CD1c-positive myeloid dendritic cell (primary cell): Measurements from ENCODE around the gene JAM2.
A peak's percentile ranks its signal among the peaks of the same experiment; 100 is the strongest.
"Not testable (repeated sequence)": the region's sequence is repeated elsewhere in the genome, so short reads cannot be mapped to it uniquely, and the experiment has no call there.

Experiments
- DNase-seq: peaks from one replicate; pipeline ENCODE4 v3.0.0-alpha.2; 2016; ENCODE audit errors: extremely low spot score

The JAM2 gene

GRCh38 chr21:25646474-25646873, 7.4 kb downstream of the JAM2 start:
- no peak for DNase-seq

DNA sequence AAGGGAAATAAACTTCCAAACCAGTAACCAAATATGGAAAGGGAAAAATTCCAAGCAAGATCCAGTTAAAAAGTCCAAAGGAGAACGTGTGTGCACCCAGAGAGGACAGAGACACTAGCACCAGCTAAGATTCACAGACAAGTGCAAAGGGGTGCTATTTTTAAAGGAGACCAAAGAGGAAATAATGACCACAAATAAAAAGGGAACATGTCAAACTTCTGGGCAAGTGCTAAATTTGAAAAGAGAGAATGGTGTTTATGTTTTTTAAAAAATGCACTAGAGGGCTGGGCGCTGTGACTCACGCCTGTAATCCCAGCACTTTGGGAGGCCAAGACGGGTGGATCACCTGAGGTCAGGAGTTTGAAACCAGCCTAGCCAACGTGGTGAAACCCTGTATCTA, 8.6 kb downstream of the JAM2 start:
- DNase-seq: no peak

GRCh38 chr21:25649146-25649545, 10.1 kb downstream of the JAM2 start:
- DNase-seq: no peak

DNA sequence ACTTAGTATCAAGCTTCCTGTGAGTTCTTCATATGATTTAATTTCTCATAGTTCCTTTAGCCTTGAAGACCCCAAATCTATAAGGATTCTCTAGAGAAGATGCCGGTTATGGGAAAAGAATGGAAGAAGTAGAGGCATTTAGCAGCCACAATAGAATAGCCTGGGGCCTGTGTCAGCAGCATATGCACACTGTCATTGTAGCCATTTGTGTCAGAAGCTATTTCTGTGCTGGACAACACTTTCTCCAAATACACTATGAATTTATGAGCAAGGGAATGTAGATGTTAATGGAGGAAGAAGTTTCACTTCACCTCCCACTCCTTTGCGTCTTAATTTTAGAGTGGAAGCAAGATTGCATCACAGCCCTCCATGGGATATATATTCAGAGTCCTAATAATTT, 17.4 kb downstream of the JAM2 start:
- DNase-seq: no peak

DNA sequence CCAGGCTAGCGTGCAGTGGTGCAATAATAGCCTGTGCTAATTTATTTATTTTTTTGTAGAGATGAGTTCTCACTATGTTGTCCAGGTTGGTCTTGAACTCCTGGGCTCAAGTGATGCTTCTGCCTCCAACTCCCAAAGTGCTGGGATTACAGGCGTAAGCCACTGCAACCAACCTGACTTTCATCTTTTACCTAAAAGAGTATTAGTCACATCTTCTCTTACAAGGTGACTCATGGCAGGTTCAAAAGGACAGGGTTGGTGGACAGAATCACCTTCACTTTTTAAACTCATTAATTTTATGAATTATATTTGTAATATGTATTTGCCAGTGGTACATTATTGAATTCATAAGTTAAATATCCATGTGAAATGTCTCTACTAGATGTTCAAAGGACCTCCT, 18.1 kb downstream of the JAM2 start:
- no peak for DNase-seq

GRCh38 chr21:25658427-25659035, 19.5 kb downstream of the JAM2 start:
- no peak for DNase-seq

GRCh38 chr21:25660233-25660632, 21.2 kb downstream of the JAM2 start:
- DNase-seq: no peak

DNA sequence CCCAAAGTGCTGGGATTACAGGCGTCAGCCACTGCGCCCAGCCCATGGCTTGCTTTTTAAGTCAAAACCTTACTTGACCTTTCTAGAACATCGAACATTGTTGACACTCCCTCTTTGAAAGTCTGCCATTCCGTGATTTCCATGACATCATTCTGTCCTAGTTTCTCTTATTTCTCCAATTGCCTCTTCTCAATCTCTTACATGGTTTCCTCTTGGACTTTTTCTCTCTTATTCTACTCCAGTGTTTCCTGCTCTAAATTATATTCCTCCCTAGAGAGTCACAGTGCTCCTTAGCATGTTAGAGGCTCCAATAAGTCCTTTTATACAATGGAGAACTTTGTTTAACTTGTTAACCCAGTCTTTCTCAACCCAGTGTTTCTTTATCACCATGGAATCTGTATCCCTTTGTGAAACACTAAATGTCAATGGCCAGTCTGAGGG, 25.5 kb downstream of the JAM2 start:
- no peak for DNase-seq

DNA sequence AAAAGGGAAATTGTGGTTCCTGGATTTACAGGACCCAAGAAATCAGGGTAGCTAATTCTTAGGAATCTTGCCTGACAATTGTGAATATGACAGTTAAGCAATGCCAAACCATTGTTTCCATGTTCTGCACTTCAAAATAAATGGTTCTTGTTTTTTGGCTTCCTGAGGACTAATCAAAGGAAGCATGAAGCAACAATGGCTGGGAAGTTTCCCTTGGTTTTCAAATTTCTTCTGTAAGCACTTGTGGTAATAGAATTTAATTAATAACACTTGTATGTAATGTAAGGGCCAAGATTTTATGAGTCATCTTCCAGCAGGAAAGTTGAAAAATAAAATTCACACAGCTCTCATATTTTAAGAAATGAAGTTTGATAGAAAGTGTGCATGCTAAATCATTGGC, 31.7 kb downstream of the JAM2 start:
- no peak for DNase-seq

GRCh38 chr21:25676451-25676850, 37.4 kb downstream of the JAM2 start:
- no peak for DNase-seq

DNA sequence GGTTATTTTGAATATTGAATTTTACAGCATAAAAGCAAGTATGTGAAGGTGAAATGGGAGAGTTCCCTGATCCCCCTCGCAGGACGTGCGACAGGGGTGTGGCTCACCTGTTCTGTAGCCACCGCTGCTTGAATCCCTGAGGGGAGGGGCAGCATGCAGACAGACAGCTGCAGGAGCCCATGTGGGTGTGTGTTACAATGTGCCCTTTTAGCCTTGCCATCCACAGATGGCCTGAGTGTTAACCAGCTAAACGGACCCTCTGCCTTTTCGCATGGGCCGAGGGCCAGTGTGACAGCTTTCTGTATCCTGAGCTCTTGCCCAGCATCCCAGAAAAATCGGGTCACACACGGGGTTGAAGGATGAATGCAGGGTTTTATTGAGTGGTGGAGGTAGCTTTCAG, 43.3 kb downstream of the JAM2 start:
- no peak for DNase-seq

DNA sequence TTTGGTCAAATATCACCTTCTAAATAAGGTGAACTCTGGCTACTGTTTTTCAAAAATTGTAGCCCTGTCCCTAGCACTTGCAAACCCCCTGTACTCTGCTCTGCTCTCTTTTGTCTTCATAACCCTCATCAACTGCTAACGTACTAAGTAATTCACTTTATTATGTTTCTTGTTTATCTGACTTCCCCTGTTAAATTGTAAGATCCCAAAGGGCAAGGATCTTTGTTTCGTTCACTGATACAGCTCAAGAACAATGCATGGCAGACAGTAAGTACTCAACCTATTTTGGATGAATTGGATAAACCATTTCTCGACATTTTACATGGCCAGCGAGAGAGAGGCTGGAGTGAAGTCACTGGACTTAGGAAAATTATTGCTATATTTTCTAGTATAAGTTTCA, 48.7 kb downstream of the JAM2 start:
- no peak for DNase-seq

DNA sequence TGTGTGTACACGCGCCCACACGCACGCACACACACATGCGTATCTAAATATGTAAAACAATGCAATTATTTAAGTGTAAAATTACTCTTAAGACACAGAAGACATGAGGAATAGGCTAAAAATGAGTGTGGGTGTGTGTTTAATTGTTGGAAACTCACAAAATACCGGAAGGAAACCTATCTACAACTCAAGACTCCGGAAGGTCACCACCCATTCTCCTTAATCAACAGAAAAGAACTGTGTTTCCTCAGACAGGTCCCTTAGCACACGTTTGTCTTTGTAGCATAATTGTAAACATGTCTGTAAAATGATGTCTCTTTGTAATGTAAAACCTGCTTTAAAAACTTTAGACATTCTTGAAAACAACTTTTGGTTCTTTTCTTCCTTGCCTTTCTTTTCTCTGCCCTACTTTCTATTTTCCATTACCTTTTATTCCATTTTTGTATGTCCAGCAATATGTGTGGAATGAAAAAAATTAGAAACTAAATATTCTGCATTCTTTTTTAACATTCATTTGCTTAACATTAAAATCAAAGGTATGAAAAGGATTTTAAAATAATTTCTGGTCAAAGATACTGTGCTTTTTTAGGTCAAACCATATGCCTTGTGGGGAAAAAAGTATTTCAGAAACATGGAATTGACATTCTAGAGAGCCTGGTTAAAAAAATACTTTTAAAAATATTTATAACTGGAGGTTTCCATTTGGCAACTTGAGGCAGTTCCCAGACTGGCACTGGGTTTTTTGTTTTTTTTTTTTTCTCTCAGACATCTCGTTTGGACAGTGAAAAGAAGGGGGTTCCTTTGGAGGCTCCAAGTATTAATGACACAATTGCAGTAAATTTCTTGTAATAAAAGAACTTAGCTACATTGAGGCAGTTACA, 49.5 kb downstream of the JAM2 start:
- no peak for DNase-seq

DNA sequence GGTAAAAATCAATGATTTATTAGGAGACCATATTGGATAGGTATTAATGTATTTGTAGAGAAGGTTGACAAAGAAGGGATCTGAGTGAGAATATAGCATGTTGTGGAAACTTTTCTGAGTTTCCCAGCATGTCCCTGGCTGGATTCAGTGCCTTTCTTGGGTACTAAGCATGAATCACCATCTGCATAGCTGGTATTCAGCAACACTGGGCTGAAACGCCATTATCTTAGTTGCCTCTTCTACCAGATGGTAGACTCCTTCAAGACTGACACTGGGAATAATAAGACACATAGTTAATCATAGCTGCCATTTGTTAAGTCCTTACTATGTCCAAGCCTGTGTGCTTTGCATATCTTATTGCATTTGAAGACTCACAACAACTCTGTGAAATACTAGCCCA, 50.2 kb downstream of the JAM2 start:
- no peak for DNase-seq

DNA sequence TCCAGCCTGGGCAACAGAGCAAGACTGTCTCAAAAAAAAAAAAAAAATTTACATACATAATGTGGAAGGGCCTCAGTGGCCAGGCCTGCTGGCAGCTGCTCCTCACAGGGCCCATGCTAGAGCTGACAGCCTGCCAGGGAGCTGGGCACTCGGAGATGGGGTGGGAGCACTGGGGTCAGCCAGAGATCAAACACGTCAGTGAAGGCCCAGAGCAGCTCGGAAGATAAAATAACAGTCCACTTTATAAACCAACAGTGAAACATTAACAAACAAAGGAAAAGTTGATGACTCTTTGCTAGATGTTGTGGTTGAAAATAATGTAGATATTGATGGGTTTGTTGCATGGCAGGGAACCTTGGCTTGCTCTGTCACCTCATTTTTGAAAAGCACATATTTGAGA, 52.9 kb downstream of the JAM2 start:
- no peak for DNase-seq

DNA sequence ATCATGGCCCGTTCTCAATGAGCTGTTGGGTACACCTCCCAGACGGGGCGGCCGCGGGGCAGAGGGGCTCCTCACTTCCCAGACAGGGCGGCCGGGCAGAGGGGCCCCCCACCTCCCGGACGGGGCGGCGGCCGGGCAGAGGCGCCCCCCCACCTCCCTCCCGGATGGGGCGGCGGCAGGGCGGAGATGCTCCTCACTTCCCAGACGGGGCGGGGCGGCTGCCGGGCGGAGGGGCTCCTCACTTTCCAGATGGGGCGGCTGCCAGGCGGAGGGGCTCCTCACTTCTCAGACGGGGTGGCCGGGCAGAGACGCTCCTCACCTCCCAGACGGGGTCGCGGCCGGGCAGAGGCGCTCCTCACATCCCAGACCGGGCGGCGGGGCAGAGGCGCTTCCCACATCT, 56.4 kb downstream of the JAM2 start:
- not testable (repeated sequence) for DNase-seq

GRCh38 chr21:25700741-25701140, 61.7 kb downstream of the JAM2 start:
- no peak for DNase-seq

DNA sequence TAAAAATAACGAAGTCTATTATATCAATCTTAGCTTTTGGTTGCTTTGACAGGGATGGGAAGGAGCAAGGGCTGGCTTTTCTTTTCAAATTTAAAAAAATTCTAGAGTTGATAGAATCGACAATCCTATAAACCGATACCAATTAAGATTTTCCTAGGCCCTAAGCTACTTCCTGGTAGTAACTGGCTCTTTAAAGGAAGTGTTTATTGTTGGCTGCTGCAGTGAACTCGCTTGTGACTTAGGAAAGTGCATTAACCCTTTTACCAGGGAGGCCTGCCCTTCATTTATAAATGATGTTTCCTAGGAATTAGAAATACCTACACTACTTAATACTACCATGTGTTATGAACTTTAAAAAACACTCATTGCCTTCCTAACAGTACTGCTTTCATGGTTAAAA, 62.5 kb downstream of the JAM2 start:
- DNase-seq: no peak

- DNase-seq: peak; percentile 66
Observed at GRCh38 chr21:25708467-25709065, 69.5 kb downstream of the JAM2 start.

DNA sequence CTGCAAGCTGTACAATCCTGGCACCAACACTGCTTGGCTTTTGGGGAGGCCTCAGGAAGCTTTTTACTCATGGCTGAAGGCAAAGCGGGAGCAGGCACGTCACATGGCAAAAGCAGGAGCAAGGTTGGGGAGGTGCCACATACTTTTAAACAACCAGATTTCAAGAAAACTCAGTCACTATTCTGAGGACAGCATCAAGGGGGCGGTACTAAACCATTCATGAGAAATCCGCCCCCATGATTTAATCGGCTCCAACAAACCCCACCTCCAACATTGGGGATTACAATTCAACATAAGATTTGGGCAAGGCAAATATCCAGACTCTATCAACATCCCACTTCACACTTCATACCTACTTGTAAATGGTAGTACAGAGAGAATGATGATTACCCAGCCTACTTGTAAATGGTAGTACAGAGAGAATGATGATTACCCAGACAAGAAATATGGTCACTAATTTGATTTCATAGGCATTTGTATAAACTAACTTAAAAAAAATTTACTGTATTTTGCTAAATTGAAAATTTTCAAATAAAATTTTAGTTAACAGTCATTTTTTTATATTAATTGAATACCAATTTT, 70.7 kb downstream of the JAM2 start:
- no peak for DNase-seq

GRCh38 chr21:25710550-25710949, 71.5 kb downstream of the JAM2 start:
- no peak for DNase-seq

- DNase-seq: not testable (repeated sequence)
Observed at GRCh38 chr21:25714066-25714465, 75.0 kb downstream of the JAM2 start.
